PC-9 (cell line): ENCODE measurements around the gene BCL3.

Experiments used
- EZH2 ChIP-seq: fragments of 200-600 bp; sonication (generic); IDR thresholded peaks from 2 replicates; pipeline ENCODE4 v1.8.0; 2017; ENCODE audit warnings: antibody characterized with exemption, low read depth
- TF ChIP-seq, protein P1 (sequence below): fragments of 200-600 bp; sonication (generic); conservative IDR thresholded peaks from 2 replicates; pipeline ENCODE4 v1.6.1; 2017; ENCODE audit warnings: mixed run types, antibody characterized with exemption, mild to moderate bottlenecking, moderate library complexity

DNA sequence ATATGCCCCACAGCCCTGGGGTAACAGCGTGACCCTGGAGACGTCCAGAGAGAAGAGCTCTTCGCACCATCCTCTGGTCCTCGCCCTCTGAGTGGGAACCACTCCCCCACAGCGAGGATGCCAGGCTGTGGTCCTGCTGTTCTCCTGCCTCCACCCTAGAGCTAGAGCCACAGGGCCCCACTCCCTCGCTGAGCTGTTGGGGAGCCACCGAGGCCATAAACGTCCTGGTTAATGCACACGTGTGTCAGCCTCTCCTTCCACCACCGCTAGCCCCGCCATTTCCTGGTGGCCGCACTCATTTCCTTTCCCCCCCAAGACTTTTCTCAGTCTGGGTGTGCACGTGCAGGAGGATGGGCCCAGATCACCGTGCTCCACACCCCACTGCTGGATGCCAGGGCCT lies 38.0 kb upstream of the BCL3 start:
- TF ChIP-seq, protein P1, sequence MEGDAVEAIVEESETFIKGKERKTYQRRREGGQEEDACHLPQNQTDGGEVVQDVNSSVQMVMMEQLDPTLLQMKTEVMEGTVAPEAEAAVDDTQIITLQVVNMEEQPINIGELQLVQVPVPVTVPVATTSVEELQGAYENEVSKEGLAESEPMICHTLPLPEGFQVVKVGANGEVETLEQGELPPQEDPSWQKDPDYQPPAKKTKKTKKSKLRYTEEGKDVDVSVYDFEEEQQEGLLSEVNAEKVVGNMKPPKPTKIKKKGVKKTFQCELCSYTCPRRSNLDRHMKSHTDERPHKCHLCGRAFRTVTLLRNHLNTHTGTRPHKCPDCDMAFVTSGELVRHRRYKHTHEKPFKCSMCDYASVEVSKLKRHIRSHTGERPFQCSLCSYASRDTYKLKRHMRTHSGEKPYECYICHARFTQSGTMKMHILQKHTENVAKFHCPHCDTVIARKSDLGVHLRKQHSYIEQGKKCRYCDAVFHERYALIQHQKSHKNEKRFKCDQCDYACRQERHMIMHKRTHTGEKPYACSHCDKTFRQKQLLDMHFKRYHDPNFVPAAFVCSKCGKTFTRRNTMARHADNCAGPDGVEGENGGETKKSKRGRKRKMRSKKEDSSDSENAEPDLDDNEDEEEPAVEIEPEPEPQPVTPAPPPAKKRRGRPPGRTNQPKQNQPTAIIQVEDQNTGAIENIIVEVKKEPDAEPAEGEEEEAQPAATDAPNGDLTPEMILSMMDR: no peak
- TF ChIP-seq EZH2: no peak
